Superior temporal gyrus (tissue), 1 donor: ENCODE data around the gene OLA1.
"Not testable (repeated sequence)": the region's sequence is repeated elsewhere in the genome, so short reads cannot be mapped to it uniquely, and the experiment has no call there.

Experiments used
- DNase-seq: peaks from one replicate; pipeline ENCODE4 v3.0.0-alpha.2; 2016; ENCODE audit errors: extremely low spot score

Gene OLA1

GRCh38 chr2:174248187-174248997 lies at the start of gene OLA1:
Gene OLA1, minus strand, starts transcription at chr2:174248532. Its CDS starts 1,717 bp downstream, at chr2:174246815.
- DNase-seq, result peak; percentile 90

GRCh38 chr2:174292908-174293307 lies 44.6 kb upstream of the OLA1 start:
- DNase-seq, result no peak

GRCh38 chr2:174286172-174286571 lies 37.8 kb upstream of the OLA1 start:
- no peak for DNase-seq

- DNase-seq, result no peak
Measured at GRCh38 chr2:174282441-174282840, 34.1 kb upstream of the OLA1 start.

GRCh38 chr2:174281736-174282135 lies 33.4 kb upstream of the OLA1 start:
- no peak for DNase-seq

- DNase-seq, result no peak
Measured at GRCh38 chr2:174280596-174280995, 32.3 kb upstream of the OLA1 start.

- DNase-seq, result not testable (repeated sequence)
Measured at GRCh38 chr2:174270263-174270662, 21.9 kb upstream of the OLA1 start.

- DNase-seq, result no peak
Measured at GRCh38 chr2:174266288-174266687, 18.0 kb upstream of the OLA1 start.

- DNase-seq, result no peak
Measured at GRCh38 chr2:174263997-174264396, 15.7 kb upstream of the OLA1 start.

- DNase-seq, result no peak
Measured at GRCh38 chr2:174259981-174260380, 11.6 kb upstream of the OLA1 start.

GRCh38 chr2:174254267-174254666 lies 5.9 kb upstream of the OLA1 start:
- DNase-seq, result no peak

- DNase-seq, result no peak
Measured at GRCh38 chr2:174248998-174249592, 763 bp upstream of the OLA1 start.

- peak; percentile 14 for DNase-seq
Measured at GRCh38 chr2:174247474-174248186, 702 bp downstream of the OLA1 start.

GRCh38 chr2:174246944-174247381 lies 1.4 kb downstream of the OLA1 start:
- DNase-seq, result no peak

- not testable (repeated sequence) for DNase-seq
Measured at GRCh38 chr2:174245628-174246027, 2.7 kb downstream of the OLA1 start.

- DNase-seq, result no peak
Measured at GRCh38 chr2:174245065-174245464, 3.3 kb downstream of the OLA1 start.

GRCh38 chr2:174243812-174244211 lies 4.5 kb downstream of the OLA1 start:
- DNase-seq, result no peak

- no peak for DNase-seq
Measured at GRCh38 chr2:174240097-174240496, 8.2 kb downstream of the OLA1 start.

- DNase-seq, result no peak
Measured at GRCh38 chr2:174236429-174236828, 11.9 kb downstream of the OLA1 start.

GRCh38 chr2:174235680-174236079 lies 12.7 kb downstream of the OLA1 start:
- DNase-seq, result no peak

GRCh38 chr2:174233771-174234275 lies 14.5 kb downstream of the OLA1 start:
- DNase-seq, result no peak

- no peak for DNase-seq
Measured at GRCh38 chr2:174227748-174228147, 20.6 kb downstream of the OLA1 start.
